ENCODE data around the gene PRPF4.

PRPF4 gene

GRCh38 chr9:113315231-113315630 is 39.8 kb downstream of the PRPF4 start:
- no peak for DNase-seq

- no peak for DNase-seq
Observed at GRCh38 chr9:113316030-113316429, 40.6 kb downstream of the PRPF4 start.

DNA sequence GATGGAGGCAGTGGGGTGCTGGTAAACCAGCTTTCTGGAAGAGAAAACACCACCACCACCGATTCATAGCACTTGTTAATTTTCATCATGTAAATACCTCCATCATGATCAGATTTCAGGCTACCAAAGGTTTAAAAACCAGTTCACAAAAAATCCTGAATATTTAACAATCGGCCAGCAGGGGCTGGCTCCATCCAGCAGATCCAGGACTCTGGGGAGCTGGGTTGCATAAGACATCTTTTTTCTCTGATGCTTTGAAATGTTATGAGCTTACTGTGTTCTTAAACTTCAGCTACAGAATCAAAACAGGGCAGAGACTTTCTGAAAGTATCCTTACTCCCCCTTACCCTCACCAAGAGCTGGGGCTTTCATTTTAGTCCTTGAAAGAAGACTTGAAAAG is 42.3 kb downstream of the PRPF4 start:
- DNase-seq, result no peak

DNA sequence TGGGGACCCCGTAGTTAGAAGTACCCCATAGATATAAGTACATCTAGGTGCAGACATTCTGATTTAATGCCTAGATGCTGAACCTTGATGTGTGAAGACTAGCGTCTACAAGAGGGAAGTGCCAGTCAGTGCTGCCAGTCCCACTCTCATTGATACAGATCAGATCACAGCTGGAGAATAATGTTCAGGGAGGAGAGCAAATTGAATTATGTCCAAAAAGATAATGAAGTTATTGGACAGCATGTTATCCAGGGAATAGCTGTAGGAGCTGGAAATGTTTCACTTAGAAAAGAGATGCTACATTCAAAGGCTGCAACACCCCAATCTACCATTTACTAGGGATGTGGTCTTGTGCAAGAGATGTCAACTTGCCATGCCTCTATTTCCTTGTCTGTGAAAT is 43.6 kb downstream of the PRPF4 start:
- DNase-seq, result no peak

DNA sequence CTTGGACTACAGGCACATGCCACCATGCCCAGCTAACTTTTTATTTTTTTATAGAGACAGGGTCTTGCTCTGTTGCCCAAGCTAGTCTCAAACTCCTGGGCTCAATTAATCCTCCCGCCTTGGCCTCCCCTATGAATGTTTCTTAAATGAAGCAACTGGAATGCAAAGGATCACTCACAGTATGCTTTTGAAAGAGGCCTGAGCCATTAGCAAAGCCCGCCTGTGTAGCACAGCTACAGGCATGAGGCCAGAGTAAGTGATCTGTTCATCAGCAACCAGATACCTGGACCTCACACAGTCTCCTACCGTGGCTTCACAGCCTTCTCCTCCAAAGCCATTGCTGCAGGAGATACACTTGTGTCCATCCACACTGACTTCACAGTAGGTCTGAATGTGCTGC is 44.6 kb downstream of the PRPF4 start:
- DNase-seq, result no peak

- no peak for DNase-seq
Observed at GRCh38 chr9:113322671-113323070, 47.2 kb downstream of the PRPF4 start.

DNA sequence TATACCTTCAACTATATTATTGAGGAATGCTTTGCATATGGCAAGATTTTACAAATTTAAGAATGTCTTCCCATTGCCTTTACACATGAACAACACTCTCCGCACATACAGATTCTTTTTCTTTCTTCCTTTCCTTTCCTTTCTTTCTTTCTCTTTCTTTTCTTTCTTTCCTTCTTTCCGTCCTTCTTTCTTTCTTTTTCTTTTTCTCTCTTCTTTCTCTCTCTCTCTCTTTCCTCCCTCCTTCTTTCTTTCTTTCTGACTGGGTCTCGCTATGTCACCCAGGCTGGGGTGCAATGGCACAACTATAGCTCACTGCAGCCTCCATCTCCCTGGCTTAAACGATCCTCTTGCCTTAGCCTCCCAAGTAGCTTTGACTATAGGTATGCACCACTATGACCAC is 50.8 kb downstream of the PRPF4 start:
- DNase-seq, result no peak

- DNase-seq, result no peak
Observed at GRCh38 chr9:113328045-113328782, 52.8 kb downstream of the PRPF4 start.

GRCh38 chr9:113331780-113332179 is 56.3 kb downstream of the PRPF4 start:
- DNase-seq, result no peak

DNA sequence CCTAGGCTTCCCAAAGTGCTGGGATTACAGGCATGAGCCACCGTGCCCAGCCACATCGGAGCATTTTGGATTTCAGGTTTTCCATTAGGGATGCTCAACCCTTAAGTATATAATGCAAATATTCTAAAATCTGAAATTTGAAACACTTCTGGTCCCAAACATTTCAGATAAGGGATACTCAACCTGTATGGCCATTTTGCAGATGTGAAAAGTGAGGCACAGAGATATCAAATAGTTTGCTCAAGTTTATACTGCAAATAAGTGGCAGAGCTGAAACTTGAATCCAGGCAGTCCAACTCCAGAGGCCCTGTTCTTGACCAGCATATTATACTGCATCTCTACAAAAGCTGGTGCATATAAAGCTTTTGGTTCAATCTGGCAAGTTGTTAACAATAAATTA is 62.3 kb downstream of the PRPF4 start:
- DNase-seq, result no peak

DNA sequence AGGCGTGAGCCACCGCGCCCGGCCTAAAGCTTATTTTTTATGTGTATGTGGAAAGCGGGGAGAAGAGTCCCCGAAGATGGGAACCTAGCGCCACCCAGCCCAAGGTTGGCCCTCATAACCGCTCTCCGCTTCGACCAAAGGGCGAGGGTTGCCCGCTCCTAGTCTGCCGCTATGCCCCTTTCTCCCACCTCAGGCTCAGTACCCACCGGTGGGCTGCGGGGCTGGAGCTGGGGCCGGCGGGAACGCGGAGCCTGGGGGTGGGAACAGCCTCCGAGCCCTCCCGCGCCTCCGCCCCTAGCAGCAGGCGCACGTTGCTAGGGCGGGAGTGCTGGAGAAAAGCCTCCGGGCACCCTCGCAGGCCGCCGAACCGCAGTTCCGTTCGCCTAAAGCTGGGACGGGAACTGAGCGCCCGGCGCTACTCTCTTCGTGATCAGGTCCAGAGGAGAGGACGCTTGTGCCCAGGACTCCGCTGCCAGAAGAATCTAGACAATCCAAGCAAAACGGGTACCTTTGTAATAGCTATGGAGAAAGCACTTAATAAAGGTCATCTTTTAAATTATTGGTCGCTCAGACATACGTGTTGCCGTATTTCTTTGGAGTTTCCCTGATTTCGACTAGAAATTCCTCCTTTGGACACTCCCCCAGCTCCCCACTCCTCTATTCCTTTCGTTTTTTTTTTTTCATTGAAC is 64.7 kb downstream of the PRPF4 start, which contains the start of gene WDR31:
TSS of gene WDR31 (minus strand) at position 265 of the 689 bp plus-strand sequence. CDS start 8,253 bp downstream, outside the sequence.
- DNase-seq, result peak; percentile 69 to 96 (median 95)

DNA sequence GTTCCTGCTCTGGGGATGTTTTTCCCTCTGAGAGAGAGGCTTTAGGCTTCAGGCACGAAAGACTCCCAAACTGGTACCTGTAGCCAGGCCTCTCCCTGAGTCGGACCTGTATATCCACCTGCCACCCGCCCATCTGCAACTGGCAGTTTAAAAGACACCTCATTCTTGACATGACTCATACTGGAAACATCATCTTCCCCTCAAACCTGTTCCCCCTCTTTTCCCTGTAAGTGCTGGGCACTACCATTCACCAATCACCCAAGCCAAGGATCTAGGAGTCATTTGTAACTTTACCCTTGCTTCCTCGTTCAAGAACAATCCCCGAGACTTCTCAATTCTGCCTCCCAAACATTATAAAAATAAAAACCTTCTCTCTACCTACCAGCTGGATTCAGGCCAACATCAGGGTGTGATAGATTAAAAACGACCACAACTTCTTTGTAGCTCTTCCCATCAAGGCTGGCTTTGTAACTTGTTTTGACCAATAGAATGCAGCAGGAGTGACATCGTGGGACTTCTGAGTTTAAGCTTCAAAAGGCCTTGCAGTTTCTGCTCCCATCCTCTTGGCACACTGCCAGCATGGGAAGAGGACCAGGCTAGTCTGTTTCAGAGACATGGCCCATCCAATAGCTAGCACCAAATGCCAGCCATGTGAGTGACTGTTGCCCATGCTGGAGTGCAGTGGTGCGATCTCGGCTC is 66.4 kb downstream of the PRPF4 start:
- peak in 1 of 3 experiments; percentile 19 for DNase-seq

All from NCI-H1417 (cell line).